Measurements from ENCODE around the gene CXCL14.

CXCL14 gene, protein sequence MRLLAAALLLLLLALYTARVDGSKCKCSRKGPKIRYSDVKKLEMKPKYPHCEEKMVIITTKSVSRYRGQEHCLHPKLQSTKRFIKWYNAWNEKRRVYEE

DNA sequence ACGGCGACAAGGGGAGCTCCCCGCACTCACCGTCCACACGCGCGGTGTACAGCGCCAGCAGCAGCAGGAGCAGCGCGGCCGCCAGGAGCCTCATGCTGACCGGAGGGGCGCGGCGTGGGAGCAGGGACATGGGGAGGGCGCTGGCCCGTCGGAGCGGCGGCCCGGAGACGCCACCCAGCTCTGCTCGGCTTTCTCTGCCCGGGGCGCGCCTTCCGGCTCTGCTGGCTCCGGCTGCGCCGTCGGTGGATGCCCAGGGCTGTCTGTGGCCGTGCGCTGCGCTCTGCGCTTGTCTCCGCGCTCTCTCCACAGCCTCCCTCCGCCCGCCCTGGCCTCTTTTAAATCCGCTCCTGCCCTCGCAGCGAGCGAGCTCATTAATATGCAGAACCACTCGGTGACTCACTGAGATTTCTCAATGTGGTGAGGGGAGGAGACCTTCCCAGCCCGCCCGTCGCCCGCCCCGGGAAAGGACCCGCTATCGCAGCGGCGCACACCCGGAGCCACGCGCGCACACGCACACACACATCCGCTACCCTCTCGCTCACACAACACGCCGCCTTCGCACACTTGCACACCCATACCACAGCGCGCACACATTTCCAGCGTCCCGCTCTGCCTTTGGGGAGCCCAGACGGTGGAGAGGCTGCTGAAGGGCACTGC is at the start of gene CXCL14:
CXCL14 (minus strand) TSS at position 307 of the 657 bp plus-strand sequence; CDS start at position 94, 213 bp downstream.
- H3K4me3 ChIP-seq (ENCODE audit: low read length in 2 of 2) = no peak within 1 kb of the TSS
- peaks cover 46 to 50% of the 10 kb centered on the region in 2 donors for H3K27me3 ChIP-seq (ENCODE audit: control insufficient read depth in 1 of 2, insufficient read depth in 2 of 2, low read length in 2 of 2)
- no peak within 1 kb of the TSS for H3K27ac ChIP-seq (ENCODE audit: low read length)
- H3K4me1 ChIP-seq (ENCODE audit: control insufficient read depth, insufficient read depth, low read length) = no peaks in the 10 kb centered on the region
- H3K36me3 ChIP-seq (ENCODE audit: control insufficient read depth in 2 of 2, insufficient read depth in 2 of 2, low read length in 2 of 2) = no peaks in the 10 kb centered on the region
- H3K9ac ChIP-seq (ENCODE audit: low read length in 2 of 2) = no peak within 1 kb of the TSS
- no peaks in the 10 kb centered on the region for H3K9me3 ChIP-seq (ENCODE audit: control insufficient read depth in 2 of 2, low read length in 2 of 2)

DNA sequence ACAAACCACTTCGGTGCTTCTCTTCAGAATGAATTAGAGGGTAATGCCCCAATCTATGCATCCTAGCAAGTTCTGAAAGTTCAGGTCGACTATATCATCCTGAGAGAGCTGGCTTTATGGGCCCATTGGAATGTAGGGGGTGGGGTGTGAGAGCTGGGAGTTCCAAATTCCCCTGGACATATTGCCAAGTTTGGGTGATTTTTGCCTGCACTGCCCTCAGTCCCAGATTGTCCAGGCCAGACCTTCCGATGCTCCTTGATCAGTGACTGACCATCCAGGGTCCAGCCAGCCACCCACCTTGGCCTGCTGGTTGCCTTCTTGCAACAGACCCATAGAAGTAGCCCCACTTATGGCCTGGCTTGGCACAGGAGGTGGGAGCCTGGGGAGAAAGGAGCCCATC is 47.8 kb upstream of the CXCL14 start:
- no peak overlapping the region for H3K4me3 ChIP-seq (ENCODE audit: low read length in 2 of 2)
- H3K27me3 ChIP-seq (ENCODE audit: control insufficient read depth in 1 of 2, insufficient read depth in 2 of 2, low read length in 2 of 2) = no peaks in the 10 kb centered on the region
- H3K27ac ChIP-seq (ENCODE audit: low read length) = no peak overlapping the region
- H3K9ac ChIP-seq (ENCODE audit: low read length in 2 of 2) = no peak overlapping the region
- no peaks in the 10 kb centered on the region for H3K36me3 ChIP-seq (ENCODE audit: control insufficient read depth in 2 of 2, insufficient read depth in 2 of 2, low read length in 2 of 2)
- no peaks in the 10 kb centered on the region for H3K4me1 ChIP-seq (ENCODE audit: control insufficient read depth, insufficient read depth, low read length)
- no peaks in the 10 kb centered on the region for H3K9me3 ChIP-seq (ENCODE audit: control insufficient read depth in 2 of 2, low read length in 2 of 2)

DNA sequence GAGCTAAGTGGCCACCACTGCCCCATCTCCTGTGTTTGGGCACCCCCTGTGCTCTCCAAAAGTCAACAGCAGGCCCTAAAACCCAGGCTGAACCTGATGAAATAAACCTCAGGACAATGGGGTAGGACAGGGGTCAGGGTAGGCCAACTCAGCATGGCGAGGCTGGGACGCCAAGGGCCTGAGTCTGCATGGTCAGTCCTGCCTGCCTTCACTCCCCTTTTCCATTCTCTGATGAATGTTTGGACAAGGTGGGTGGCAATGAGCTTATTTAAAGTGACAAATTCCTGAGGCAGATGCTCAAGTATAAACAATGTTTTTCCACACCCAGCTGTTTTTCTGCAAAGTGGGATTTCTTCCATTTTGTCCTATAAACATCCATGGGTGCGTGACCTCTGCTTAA is 47.2 kb upstream of the CXCL14 start:
- no peaks in the 10 kb centered on the region for H3K9me3 ChIP-seq (ENCODE audit: control insufficient read depth in 2 of 2, low read length in 2 of 2)
- H3K4me3 ChIP-seq (ENCODE audit: low read length in 2 of 2) = no peak overlapping the region
- H3K36me3 ChIP-seq (ENCODE audit: control insufficient read depth in 2 of 2, insufficient read depth in 2 of 2, low read length in 2 of 2) = no peaks in the 10 kb centered on the region
- H3K27me3 ChIP-seq (ENCODE audit: control insufficient read depth in 1 of 2, insufficient read depth in 2 of 2, low read length in 2 of 2) = no peaks in the 10 kb centered on the region
- no peak overlapping the region for H3K27ac ChIP-seq (ENCODE audit: low read length)
- no peaks in the 10 kb centered on the region for H3K4me1 ChIP-seq (ENCODE audit: control insufficient read depth, insufficient read depth, low read length)
- no peak overlapping the region for H3K9ac ChIP-seq (ENCODE audit: low read length in 2 of 2)

DNA sequence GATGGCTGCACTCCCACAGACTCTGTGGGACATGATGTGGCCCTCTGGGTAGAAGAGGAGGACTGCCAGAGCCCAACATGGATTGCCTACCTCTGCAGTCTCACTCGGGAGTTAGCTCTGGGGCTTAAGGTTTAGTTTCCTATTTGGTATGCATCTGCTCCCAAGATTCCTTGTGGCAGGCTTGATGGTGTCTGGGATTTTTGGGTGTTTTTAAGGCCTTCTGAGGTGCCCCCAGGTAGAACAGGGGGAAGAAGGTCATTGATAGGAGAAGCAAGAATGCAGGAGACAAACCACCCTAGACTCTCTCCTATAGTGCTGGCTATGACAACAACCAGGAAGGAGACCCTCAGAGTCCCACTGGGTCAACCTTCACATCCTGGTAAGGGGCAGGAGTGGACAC is 46.7 kb upstream of the CXCL14 start:
- H3K9ac ChIP-seq (ENCODE audit: low read length in 2 of 2) = no peak overlapping the region
- no peak overlapping the region for H3K4me3 ChIP-seq (ENCODE audit: low read length in 2 of 2)
- no peaks in the 10 kb centered on the region for H3K36me3 ChIP-seq (ENCODE audit: control insufficient read depth in 2 of 2, insufficient read depth in 2 of 2, low read length in 2 of 2)
- peaks cover 0 to 3% of the 10 kb centered on the region in 2 donors for H3K9me3 ChIP-seq (ENCODE audit: control insufficient read depth in 2 of 2, low read length in 2 of 2)
- no peaks in the 10 kb centered on the region for H3K27me3 ChIP-seq (ENCODE audit: control insufficient read depth in 1 of 2, insufficient read depth in 2 of 2, low read length in 2 of 2)
- no peak overlapping the region for H3K27ac ChIP-seq (ENCODE audit: low read length)
- no peaks in the 10 kb centered on the region for H3K4me1 ChIP-seq (ENCODE audit: control insufficient read depth, insufficient read depth, low read length)

DNA sequence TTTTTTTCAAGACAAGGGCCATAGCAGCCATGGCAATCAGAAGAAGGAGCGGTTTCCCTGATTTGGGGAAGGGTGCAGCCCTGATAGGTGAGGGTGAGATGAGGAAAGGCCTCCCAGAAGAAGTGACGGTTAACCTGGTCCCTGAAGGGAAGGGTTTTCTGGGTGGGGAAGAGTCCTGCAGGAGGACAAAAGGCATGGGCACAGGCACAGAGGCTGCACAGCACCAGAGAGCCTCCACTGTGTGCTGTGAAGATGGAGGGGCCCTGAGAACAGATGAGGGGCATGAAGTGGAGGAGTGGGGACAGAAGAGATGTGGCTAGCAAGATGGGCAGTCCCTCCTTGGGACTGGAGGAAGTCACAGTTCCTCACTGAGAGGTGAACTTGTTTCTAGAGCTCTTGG is 46.3 kb upstream of the CXCL14 start:
- H3K27me3 ChIP-seq (ENCODE audit: control insufficient read depth in 1 of 2, insufficient read depth in 2 of 2, low read length in 2 of 2) = peaks cover 0 to under 1% of the 10 kb centered on the region in 2 donors
- no peaks in the 10 kb centered on the region for H3K4me1 ChIP-seq (ENCODE audit: control insufficient read depth, insufficient read depth, low read length)
- no peaks in the 10 kb centered on the region for H3K36me3 ChIP-seq (ENCODE audit: control insufficient read depth in 2 of 2, insufficient read depth in 2 of 2, low read length in 2 of 2)
- H3K9ac ChIP-seq (ENCODE audit: low read length in 2 of 2) = no peak overlapping the region
- H3K27ac ChIP-seq (ENCODE audit: low read length) = no peak overlapping the region
- no peak overlapping the region for H3K4me3 ChIP-seq (ENCODE audit: low read length in 2 of 2)
- H3K9me3 ChIP-seq (ENCODE audit: control insufficient read depth in 2 of 2, low read length in 2 of 2) = peaks cover 0 to 3% of the 10 kb centered on the region in 2 donors

DNA sequence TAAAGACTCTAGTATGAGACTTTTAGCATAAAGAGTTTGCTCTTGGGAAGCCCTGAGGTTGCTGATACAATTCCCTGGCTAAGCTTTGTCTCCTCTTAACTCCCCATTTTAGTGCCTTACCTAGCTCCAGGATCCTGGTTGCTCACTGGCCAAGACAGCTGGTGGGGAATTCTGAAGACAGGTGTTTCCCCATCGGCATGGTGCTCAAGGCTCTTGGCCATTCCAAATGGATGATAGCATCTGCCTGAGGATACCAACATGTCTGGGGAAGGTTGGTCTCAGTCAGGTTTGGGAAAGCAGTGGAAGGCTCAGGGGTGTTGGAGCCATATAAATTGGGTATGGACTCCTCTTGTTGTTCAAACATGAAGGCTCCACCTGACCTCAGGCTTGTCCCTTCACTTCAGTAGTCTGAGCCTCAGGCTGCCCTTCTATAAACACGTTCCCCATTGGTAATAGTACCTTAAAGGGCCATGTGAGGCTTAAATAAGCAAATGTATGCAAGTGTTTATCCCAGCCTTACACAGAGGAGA is 44.5 kb upstream of the CXCL14 start:
- Histone ChIP-seq H3K9me3 (ENCODE audit: control insufficient read depth in 2 of 2, low read length in 2 of 2) (peaks cover 5% of the 10 kb centered on the region in 2 donors), H3K4me1 (ENCODE audit: control insufficient read depth, insufficient read depth, low read length) (no peaks in the 10 kb centered on the region), H3K4me3 (ENCODE audit: low read length in 2 of 2) (no peak overlapping the region), H3K9ac (ENCODE audit: low read length in 2 of 2) (no peak overlapping the region), H3K27ac (ENCODE audit: low read length) (no peak overlapping the region), H3K27me3 (ENCODE audit: control insufficient read depth in 1 of 2, insufficient read depth in 2 of 2, low read length in 2 of 2) (peaks cover 0 to 2% of the 10 kb centered on the region in 2 donors), H3K36me3 (ENCODE audit: control insufficient read depth in 2 of 2, insufficient read depth in 2 of 2, low read length in 2 of 2) (no peaks in the 10 kb centered on the region)

DNA sequence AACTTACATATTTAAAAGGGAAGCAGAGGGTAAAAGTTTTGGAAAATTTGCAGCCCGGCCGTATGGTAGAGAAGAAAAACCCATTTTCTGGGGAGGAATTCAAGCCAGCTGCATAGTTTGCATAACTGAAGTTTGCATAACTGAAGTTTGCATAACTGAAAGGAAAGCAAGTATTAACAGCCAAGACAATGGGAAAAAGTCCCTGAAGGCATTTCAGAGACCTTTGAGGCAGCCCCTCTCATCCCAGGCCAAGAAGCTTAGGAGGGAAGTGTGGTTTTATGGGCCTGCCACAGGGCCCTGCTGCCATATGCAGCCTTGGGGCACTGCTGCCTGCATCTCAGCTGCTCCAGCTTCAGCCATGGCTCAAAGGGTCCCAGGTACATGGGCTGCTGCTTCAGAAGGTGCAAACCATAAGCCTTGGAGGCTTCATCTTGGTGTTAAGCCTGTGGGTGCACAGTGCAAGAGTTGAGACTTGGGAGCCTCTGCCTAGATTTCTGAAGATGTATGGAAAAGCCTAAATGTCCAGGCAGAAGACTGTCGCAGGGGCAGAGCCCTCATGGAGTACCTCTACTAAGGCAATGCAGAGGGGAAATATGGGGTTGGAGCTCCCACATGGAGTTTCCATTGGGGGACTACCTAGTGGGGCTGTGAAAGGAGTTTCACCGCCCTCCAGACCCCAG is 36.9 kb upstream of the CXCL14 start:
- Histone ChIP-seq H3K9ac (ENCODE audit: low read length in 2 of 2) (no peak overlapping the region), H3K9me3 (ENCODE audit: control insufficient read depth in 2 of 2, low read length in 2 of 2) (peaks cover 5 to 6% of the 10 kb centered on the region in 2 donors), H3K4me3 (ENCODE audit: low read length in 2 of 2) (no peak overlapping the region), H3K27me3 (ENCODE audit: control insufficient read depth in 1 of 2, insufficient read depth in 2 of 2, low read length in 2 of 2) (peaks cover 0 to 2% of the 10 kb centered on the region in 2 donors), H3K27ac (ENCODE audit: low read length) (no peak overlapping the region), H3K4me1 (ENCODE audit: control insufficient read depth, insufficient read depth, low read length) (no peaks in the 10 kb centered on the region), H3K36me3 (ENCODE audit: control insufficient read depth in 2 of 2, insufficient read depth in 2 of 2, low read length in 2 of 2) (no peaks in the 10 kb centered on the region)

DNA sequence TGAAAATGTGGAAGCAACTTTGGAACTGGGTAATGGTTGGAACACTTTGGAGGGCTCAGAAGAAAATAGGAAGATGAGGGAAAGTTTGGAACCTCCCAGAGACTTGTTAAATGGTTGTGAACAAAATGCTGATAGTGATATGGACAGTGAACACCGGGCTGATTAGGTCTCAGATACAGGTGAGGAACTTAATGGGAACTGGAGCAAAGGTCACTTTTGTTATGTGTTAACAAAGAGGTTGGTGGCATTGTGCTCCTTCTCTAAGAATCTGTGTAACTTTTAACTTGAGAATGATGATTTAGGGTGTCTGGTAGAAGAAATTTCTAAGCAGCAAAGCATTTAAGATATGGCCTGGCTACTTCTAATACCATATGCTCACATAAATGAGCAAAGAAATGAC is 36.4 kb upstream of the CXCL14 start:
- Histone ChIP-seq H3K4me1 (ENCODE audit: control insufficient read depth, insufficient read depth, low read length) (no peaks in the 10 kb centered on the region), H3K27ac (ENCODE audit: low read length) (no peak overlapping the region), H3K36me3 (ENCODE audit: control insufficient read depth in 2 of 2, insufficient read depth in 2 of 2, low read length in 2 of 2) (no peaks in the 10 kb centered on the region), H3K27me3 (ENCODE audit: control insufficient read depth in 1 of 2, insufficient read depth in 2 of 2, low read length in 2 of 2) (peaks cover 0 to 2% of the 10 kb centered on the region in 2 donors), H3K9me3 (ENCODE audit: control insufficient read depth in 2 of 2, low read length in 2 of 2) (peaks cover 5% of the 10 kb centered on the region in 2 donors), H3K4me3 (ENCODE audit: low read length in 2 of 2) (no peak overlapping the region), H3K9ac (ENCODE audit: low read length in 2 of 2) (no peak overlapping the region)

DNA sequence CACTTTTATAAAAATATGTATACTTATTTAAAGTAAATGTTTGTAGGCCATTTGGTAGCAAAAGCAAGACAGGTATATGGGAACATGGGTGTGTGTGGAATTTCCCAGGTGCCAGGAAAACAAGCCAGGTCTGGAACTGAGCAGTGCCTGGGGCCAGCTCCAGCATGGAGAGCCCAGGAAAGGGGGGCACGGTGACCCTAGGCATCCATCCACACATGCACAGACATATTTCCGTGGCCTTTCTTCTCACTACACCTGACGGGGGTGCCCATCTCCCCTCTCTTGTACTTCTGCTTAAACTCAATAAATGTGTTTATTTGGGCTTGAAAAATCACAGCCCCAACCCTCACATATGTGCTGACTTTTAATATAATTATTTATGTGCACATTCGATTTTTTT is 31.2 kb upstream of the CXCL14 start:
- Histone ChIP-seq H3K27me3 (ENCODE audit: control insufficient read depth in 1 of 2, insufficient read depth in 2 of 2, low read length in 2 of 2) (peaks cover 3 to 4% of the 10 kb centered on the region in 2 donors), H3K9me3 (ENCODE audit: control insufficient read depth in 2 of 2, low read length in 2 of 2) (no peaks in the 10 kb centered on the region)

DNA sequence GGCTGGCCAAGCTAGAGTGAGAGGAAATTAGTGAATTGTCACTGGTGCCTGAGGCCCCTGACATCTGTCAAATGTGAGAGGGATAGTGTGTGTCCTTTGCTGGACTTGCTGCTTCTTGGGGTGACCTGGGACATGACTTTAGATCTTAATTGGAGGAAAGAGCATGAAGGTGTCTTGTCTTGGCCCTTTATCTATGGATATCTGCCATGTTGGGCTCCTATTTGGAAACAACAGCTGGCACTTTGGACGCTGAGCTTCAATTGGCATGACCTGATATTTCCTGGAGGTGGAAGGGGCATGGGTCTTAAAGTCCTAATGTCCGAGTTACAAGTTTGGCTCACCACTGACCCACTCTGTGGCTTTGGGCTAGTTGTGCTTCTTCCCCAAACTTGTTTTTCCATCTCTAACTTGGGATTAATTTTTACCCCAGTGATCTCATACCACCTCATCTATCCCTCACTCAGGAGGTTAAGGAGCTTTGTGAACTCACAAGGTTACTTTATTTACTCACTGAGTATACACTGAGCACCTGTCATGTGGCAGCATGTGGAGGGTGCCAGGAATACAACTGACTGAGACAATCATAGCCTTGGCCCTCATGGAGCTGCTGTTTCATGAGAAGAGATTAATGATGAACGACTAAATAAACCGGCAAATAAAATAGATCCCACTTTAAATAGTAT is 30.1 kb upstream of the CXCL14 start:
- H3K36me3 ChIP-seq (ENCODE audit: control insufficient read depth in 2 of 2, insufficient read depth in 2 of 2, low read length in 2 of 2) = no peaks in the 10 kb centered on the region

More for the DNA sequence above, 31.2 kb upstream of the CXCL14 start:
- Histone ChIP-seq H3K4me1 (ENCODE audit: control insufficient read depth, insufficient read depth, low read length) (no peaks in the 10 kb centered on the region), H3K36me3 (ENCODE audit: control insufficient read depth in 2 of 2, insufficient read depth in 2 of 2, low read length in 2 of 2) (no peaks in the 10 kb centered on the region), H3K27ac (ENCODE audit: low read length) (no peak overlapping the region), H3K4me3 (ENCODE audit: low read length in 2 of 2) (no peak overlapping the region), H3K9ac (ENCODE audit: low read length in 2 of 2) (no peak overlapping the region)

More for the DNA sequence above, 30.1 kb upstream of the CXCL14 start:
- H3K4me1 ChIP-seq (ENCODE audit: control insufficient read depth, insufficient read depth, low read length) = no peaks in the 10 kb centered on the region
- H3K27ac ChIP-seq (ENCODE audit: low read length) = no peak overlapping the region
- H3K27me3 ChIP-seq (ENCODE audit: control insufficient read depth in 1 of 2, insufficient read depth in 2 of 2, low read length in 2 of 2) = peaks cover 3 to 4% of the 10 kb centered on the region in 2 donors
- H3K9ac ChIP-seq (ENCODE audit: low read length in 2 of 2) = no peak overlapping the region
- H3K9me3 ChIP-seq (ENCODE audit: control insufficient read depth in 2 of 2, low read length in 2 of 2) = no peaks in the 10 kb centered on the region
- H3K4me3 ChIP-seq (ENCODE audit: low read length in 2 of 2) = no peak overlapping the region

All from stomach smooth muscle (tissue), 2 donors.